Lower leg skin (tissue), 3 donors: Measurements from ENCODE around the gene ACKR4.
"Not testable (repeated sequence)": the region's sequence is repeated elsewhere in the genome, so short reads cannot be mapped to it uniquely, and the experiment has no call there.

ENCODE experiments used
- POLR2A ChIP-seq, 2 donors: fragments of 450-650 bp; IDR thresholded peaks; one replicate each; pipeline ENCODE4 v1.6.1; 2016 to 2017; ENCODE audit warnings: antibody characterized with exemption in 2 of 2, mild to moderate bottlenecking in 1 of 2, moderate library complexity in 1 of 2
- TF ChIP-seq, protein P1 (sequence below), 3 donors: fragments of 450-650 bp; IDR thresholded peaks; one replicate each; pipeline ENCODE4 v1.5.1; 2016; ENCODE audit warnings: antibody characterized with exemption in 3 of 3, mild to moderate bottlenecking in 3 of 3, moderate library complexity in 2 of 3

DNA sequence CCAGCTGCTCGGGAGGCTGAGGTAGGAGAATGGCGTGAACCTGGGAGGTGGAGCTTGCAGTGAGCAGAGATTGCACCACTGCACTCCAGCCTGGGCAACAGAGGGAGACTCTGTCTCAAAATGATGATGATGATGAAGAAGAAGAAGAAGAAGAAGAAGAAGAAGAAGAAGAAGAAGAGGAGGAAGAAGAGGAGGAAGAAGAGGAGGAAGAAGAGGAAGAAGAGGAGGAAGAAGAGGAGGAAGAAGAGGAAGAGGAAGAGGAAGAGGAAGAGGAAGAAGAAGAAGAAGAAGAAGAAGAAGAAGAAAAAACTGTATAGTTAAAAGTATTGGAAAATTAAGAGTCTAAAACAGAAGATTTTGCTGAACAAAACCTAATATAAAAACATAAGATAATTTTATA lies 44.4 kb downstream of the ACKR4 start:
- TF ChIP-seq, protein P1, sequence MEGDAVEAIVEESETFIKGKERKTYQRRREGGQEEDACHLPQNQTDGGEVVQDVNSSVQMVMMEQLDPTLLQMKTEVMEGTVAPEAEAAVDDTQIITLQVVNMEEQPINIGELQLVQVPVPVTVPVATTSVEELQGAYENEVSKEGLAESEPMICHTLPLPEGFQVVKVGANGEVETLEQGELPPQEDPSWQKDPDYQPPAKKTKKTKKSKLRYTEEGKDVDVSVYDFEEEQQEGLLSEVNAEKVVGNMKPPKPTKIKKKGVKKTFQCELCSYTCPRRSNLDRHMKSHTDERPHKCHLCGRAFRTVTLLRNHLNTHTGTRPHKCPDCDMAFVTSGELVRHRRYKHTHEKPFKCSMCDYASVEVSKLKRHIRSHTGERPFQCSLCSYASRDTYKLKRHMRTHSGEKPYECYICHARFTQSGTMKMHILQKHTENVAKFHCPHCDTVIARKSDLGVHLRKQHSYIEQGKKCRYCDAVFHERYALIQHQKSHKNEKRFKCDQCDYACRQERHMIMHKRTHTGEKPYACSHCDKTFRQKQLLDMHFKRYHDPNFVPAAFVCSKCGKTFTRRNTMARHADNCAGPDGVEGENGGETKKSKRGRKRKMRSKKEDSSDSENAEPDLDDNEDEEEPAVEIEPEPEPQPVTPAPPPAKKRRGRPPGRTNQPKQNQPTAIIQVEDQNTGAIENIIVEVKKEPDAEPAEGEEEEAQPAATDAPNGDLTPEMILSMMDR (IDR thresholded peaks at IDR 0.05) = not testable (repeated sequence)
- not testable (repeated sequence) for TF ChIP-seq POLR2A (IDR thresholded peaks at IDR 0.05)
